ENCODE measurements around the gene TRPC3.

TRPC3 gene

DNA sequence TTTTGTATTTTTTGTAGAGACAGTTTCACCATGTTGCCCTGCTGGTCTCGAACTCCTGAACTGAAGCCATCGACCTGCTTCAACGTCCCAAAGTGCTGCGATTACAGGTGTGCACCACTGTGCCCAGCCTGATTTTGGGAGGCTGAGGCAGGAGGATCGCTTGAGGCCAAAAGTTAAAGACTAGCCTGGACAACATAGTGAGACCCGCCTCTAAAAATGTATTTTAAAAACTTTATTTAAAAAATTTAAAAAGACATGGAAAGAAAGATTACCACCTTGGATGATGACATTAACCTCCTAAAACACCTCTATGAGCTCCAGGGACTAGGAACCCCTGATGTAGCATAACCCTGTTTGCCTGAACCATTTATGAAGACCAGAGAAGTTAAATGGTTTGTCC, 75.8 kb downstream of the TRPC3 start:
- H3K9ac ChIP-seq (ENCODE audit: low read depth, low read length), result no peak overlapping the region
- H3K4me1 ChIP-seq (ENCODE audit: insufficient read depth, low read length), result no peaks in the 10 kb centered on the region
- H3K9me3 ChIP-seq (ENCODE audit: control insufficient read depth, insufficient read depth, low read length), result no peaks in the 10 kb centered on the region
- no peaks in the 10 kb centered on the region for H3K36me3 ChIP-seq (ENCODE audit: insufficient read depth, low read length)

DNA sequence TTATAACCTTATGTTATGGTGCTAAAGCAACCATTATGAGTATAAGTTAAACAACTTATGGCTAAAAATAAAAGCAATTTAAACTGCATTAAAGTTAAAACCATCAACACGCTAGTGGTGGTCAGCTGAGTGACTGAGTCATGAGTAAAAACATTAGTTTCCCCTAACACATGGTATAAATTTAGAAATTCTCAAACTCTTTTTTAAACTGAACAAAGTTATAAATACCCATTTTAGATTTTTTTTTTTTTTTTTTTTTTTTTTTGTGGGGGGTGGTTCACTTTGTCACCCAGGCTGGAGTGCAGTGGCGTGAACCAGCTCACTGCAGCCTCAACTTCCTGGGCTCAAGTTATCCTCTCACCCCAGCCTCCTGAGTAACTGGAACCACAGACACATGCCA, 76.2 kb downstream of the TRPC3 start:
- Histone ChIP-seq H3K36me3 (ENCODE audit: insufficient read depth, low read length) (no peaks in the 10 kb centered on the region), H3K9me3 (ENCODE audit: control insufficient read depth, insufficient read depth, low read length) (no peaks in the 10 kb centered on the region), H3K4me1 (ENCODE audit: insufficient read depth, low read length) (no peaks in the 10 kb centered on the region), H3K9ac (ENCODE audit: low read depth, low read length) (no peak overlapping the region)

DNA sequence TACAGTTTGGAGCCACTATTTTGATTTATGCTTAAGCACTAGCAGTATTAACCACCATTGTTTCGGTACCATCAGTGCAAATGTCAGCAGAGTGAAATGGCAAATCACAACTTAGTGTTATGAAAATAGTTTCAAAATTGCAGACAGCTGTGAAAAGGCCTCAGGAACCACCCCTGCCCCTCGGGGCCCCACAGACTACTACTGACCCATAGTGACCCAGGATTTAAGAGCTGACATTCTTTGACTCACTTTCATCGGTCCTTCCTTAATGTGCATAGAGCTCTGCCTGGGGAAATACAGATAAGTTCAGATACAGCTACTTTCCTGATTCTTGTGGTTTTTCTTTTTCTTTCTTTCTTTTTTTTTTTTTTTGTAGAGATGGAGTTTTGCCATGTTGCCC, 78.3 kb downstream of the TRPC3 start:
- no peak overlapping the region for H3K9ac ChIP-seq (ENCODE audit: low read depth, low read length)
- H3K9me3 ChIP-seq (ENCODE audit: control insufficient read depth, insufficient read depth, low read length), result no peaks in the 10 kb centered on the region
- H3K4me1 ChIP-seq (ENCODE audit: insufficient read depth, low read length), result no peaks in the 10 kb centered on the region
- no peaks in the 10 kb centered on the region for H3K36me3 ChIP-seq (ENCODE audit: insufficient read depth, low read length)

DNA sequence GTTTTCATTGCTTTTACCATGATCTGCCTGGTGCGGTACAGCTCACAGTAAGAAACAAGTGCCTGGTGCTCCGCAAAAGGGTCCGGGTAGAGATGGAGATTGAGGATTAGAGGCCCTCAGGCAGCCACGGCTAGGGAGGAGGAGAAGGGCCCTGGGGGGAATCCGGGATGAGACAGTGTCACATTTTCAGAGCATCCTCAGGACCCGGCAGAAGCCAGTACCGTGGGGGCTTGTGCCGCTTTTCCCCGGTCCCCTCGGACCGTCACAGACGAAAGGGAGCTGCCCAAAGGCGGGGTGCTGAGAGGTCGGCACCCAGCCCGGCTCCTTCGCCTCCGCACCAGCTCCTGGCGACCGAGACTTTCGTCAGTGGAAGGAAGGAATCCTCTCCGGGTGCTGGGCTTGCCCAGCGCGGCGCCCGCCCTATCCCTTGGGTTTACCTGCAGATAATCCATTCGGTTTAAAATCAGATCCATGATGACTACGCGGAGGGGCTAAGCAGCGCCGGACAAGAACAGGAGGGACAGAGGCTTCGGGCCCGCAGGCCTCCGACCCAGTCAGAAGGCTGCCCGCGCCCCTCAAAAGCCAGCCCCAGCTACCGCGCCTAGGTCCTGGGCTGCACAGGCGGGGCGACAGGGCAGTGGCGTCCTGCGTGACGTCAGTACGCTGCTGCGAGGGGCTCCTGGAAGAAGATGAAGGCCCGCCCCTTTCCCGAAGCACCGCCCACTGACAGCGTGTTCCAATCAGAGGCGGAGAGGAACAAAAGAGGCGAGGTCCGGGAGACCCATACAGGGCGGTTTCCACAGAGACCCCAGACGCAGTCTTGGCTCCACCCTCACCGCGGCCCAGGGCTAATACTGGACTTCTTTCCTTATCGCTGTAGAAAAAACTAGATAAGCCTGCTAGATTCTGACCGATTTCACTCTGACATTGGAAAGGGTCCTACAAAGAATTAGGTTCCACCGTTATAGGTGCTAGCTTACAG, 81.7 kb downstream of the TRPC3 start, which contains the start of gene BBS7:
BBS7 (minus strand) TSS at position 634 of the 982 bp plus-strand sequence; CDS start at position 473, 161 bp downstream.
- Histone ChIP-seq H3K9me3 (ENCODE audit: control insufficient read depth, insufficient read depth, low read length) (no peaks in the 10 kb centered on the region), H3K4me1 (ENCODE audit: insufficient read depth, low read length) (no peaks in the 10 kb centered on the region), H3K9ac (ENCODE audit: low read depth, low read length) (peak within 1 kb of the TSS; percentile 69), H3K36me3 (ENCODE audit: insufficient read depth, low read length) (no peaks in the 10 kb centered on the region)

DNA sequence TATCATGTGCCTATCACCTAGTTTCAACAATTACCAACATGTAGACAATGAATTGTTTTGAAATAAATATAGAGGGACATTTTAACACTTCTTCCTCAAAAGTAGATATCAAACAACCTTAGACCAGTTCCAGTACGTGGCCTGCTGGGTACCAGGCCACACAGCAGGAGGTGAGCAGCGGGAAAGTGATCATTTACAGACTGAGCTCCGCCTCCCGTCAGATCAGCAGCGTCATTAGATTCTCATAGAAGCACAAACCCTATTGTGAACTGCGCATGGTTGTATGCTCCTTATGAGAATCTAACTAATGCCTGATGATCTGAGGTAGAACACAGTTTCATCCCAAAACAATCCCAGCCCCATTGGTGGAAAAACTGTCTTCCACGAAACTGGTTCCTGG, 88.1 kb downstream of the TRPC3 start:
- Histone ChIP-seq H3K4me1 (ENCODE audit: insufficient read depth, low read length) (no peaks in the 10 kb centered on the region), H3K9ac (ENCODE audit: low read depth, low read length) (no peak overlapping the region), H3K36me3 (ENCODE audit: insufficient read depth, low read length) (no peaks in the 10 kb centered on the region), H3K9me3 (ENCODE audit: control insufficient read depth, insufficient read depth, low read length) (no peaks in the 10 kb centered on the region)

DNA sequence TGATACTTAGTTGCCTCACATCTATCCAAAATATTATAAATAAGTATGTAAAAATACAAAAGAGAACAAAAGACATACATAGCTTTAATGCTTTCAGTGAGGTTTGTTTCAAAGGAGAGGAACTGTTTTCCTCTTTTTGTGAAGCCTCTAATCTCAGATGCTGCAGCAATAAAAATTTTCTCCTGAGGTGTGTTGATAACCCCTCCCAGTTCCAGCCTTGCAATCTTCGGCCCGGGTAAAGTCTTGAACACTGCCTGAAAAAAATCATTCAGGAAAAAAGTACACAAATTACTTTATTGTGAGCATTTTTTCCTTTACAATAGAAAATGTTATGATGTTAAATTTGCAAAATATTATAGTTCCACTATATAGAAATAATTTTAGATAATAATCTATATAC, 90.4 kb downstream of the TRPC3 start:
- H3K9ac ChIP-seq (ENCODE audit: low read depth, low read length), result no peak overlapping the region
- no peaks in the 10 kb centered on the region for H3K4me1 ChIP-seq (ENCODE audit: insufficient read depth, low read length)
- no peaks in the 10 kb centered on the region for H3K36me3 ChIP-seq (ENCODE audit: insufficient read depth, low read length)
- H3K9me3 ChIP-seq (ENCODE audit: control insufficient read depth, insufficient read depth, low read length), result no peaks in the 10 kb centered on the region

DNA sequence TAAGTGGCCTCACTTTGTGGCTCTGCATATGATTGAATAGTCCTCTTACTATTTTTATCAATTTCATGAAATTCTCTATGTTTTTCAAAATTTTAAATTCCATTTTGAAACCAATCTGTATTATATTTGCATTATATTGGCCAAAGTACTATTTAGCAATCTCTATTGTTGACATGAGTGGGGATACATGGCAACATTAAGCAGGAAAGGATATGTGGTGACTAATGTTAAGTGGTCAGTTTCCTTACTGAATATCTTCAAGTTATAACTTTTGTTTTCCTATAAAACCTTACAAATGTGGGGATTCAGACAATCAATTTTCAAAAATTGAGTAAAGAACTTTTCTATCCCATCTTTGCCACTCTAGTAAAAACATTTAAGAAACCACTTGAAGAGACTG, 91.7 kb downstream of the TRPC3 start:
- H3K36me3 ChIP-seq (ENCODE audit: insufficient read depth, low read length), result no peaks in the 10 kb centered on the region
- H3K9ac ChIP-seq (ENCODE audit: low read depth, low read length), result no peak overlapping the region
- no peaks in the 10 kb centered on the region for H3K4me1 ChIP-seq (ENCODE audit: insufficient read depth, low read length)
- no peaks in the 10 kb centered on the region for H3K9me3 ChIP-seq (ENCODE audit: control insufficient read depth, insufficient read depth, low read length)

DNA sequence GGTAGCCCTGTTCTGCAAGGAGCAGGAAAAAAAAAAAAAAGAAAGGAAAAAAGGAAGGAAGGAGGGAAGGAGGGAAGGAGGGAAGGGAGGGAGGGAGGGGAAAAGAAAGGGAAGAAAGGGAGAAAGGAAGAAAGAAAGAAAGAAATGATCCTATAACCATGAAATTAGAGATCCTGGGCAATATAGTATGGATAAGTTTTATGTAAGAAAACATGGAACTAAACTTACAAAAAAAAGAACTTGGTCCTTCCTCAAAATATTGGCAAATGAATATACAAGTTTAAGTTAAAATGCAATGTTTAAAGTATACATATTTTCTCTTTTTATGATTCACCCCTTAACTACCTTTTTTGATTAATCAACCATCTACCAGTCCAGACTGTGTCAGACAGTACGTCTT, 100.5 kb downstream of the TRPC3 start:
- Histone ChIP-seq H3K36me3 (ENCODE audit: insufficient read depth, low read length) (peaks cover 5% of the 10 kb centered on the region; the same call in 1 of the 2 replicates), H3K4me1 (ENCODE audit: insufficient read depth, low read length) (no peaks in the 10 kb centered on the region), H3K9ac (ENCODE audit: low read depth, low read length) (no peak overlapping the region), H3K9me3 (ENCODE audit: control insufficient read depth, insufficient read depth, low read length) (no peaks in the 10 kb centered on the region)

DNA sequence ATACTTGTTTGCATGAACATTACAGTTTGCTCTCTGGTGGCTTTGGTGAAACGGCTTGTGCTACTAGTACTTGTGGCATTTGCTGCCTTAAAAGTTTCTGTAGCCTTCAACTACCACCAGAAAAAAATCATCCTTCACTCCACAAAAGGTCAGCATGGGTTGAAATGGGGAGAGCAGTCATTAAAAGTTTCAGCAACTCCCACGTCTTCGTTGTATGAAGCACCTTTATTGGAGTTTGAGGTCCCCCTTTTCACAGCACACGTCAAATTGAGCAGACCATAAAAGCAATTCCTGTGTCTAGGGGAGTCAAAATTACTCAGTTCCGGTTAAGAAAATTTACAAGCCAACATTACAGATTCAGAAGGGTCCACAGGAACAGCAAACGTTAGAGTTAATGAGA, 105.2 kb downstream of the TRPC3 start:
- H3K9me3 ChIP-seq (ENCODE audit: control insufficient read depth, insufficient read depth, low read length), result no peaks in the 10 kb centered on the region
- no peaks in the 10 kb centered on the region for H3K4me1 ChIP-seq (ENCODE audit: insufficient read depth, low read length)
- H3K9ac ChIP-seq (ENCODE audit: low read depth, low read length), result no peak overlapping the region
- peaks cover 9% of the 10 kb centered on the region for H3K36me3 ChIP-seq (ENCODE audit: insufficient read depth, low read length)

DNA sequence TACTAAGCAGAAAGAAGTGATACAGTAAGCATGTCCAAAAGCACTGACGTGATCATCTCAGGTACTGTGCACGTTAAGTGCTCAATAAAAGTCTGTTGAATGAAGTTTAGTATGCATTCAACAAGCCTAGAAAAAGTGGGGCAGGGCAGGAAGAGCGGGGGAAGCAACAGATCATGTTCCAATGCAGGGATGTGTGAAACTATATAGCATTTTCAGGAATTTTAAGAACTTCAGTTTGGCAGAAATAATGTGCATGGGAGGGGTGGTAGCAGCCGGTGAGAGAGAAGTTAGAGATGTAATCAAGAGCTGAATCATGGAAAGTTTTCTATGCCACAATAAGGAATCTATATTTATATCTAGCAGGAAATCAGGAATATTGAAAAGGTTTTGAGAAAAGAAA, 109.0 kb downstream of the TRPC3 start:
- Histone ChIP-seq H3K4me1 (ENCODE audit: insufficient read depth, low read length) (no peaks in the 10 kb centered on the region), H3K36me3 (ENCODE audit: insufficient read depth, low read length) (peaks cover 9% of the 10 kb centered on the region), H3K9ac (ENCODE audit: low read depth, low read length) (no peak overlapping the region), H3K9me3 (ENCODE audit: control insufficient read depth, insufficient read depth, low read length) (no peaks in the 10 kb centered on the region)

DNA sequence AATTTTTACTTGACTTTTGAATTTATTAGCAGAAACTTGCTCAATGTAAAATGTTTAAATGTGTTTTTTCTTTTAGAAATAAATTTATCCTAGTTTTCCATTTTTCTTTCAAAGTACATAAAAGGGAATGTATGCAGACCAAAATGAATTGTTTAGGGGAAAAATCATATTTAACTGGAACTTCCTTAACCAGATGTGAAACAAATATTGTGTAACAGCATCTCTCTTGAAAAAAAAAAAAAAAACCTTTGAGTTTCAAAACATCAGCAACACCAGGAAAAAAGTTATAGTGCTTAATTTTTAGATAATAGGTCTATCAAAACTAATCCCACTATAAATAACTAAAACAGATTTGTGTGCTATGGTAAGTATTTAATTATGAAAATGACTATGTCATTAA, 113.7 kb downstream of the TRPC3 start:
- Histone ChIP-seq H3K36me3 (ENCODE audit: insufficient read depth, low read length) (no peaks in the 10 kb centered on the region), H3K9ac (ENCODE audit: low read depth, low read length) (no peak overlapping the region), H3K4me1 (ENCODE audit: insufficient read depth, low read length) (no peaks in the 10 kb centered on the region), H3K9me3 (ENCODE audit: control insufficient read depth, insufficient read depth, low read length) (no peaks in the 10 kb centered on the region)

DNA sequence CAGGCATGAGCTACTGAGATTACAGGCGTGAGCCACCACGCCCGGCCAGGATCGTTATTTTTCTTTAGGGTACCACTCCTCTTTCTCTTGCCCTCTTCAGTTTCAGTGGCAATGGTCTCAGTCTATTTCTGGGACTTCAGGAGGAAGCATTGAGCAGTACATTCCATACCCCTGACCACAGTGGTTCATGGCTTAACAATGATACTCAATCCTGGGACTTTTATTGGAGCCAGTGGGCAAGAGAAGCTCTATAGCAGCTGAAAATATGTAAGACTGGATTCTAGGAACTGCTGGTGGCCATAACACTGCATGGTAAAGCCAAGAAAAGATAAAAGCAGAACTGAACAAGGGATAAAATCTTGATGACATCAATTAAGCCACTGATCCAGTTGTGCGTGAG, 122.3 kb downstream of the TRPC3 start:
- Histone ChIP-seq H3K9ac (ENCODE audit: low read depth, low read length) (no peak overlapping the region), H3K9me3 (ENCODE audit: control insufficient read depth, insufficient read depth, low read length) (no peaks in the 10 kb centered on the region), H3K4me1 (ENCODE audit: insufficient read depth, low read length) (no peaks in the 10 kb centered on the region), H3K36me3 (ENCODE audit: insufficient read depth, low read length) (no peaks in the 10 kb centered on the region)
